Right cardiac atrium (tissue), 5 donors: Measurements from ENCODE around the gene TAS1R2. TPM values are rescaled to one million over a fixed set of nuclear protein-coding genes. Genes with fewer than 3 reads are reported as not detected.

Experiments used
- ATAC-seq, 2 donors: fragments of 200-7000 bp; cut with Tn5 transposase; one replicate each; pipeline versions ENCODE4 v1.8.0 to v1.9.1; 2020; ENCODE audit warnings: moderate library complexity in 2 of 2, mild to moderate bottlenecking in 1 of 2
- DNase-seq, 3 donors: peaks; one replicate each; pipeline ENCODE4 v3.0.0-alpha.2; 2020
- H3K27ac ChIP-seq: one replicate; pipeline ENCODE4 v1.5.1; 2013; ENCODE audit warnings: mild to moderate bottlenecking, low read length, control low read depth, moderate library complexity
- H3K27me3 ChIP-seq: one replicate; pipeline ENCODE4 v1.6.1; 2013; ENCODE audit not compliant: control insufficient read depth, insufficient read depth
- H3K4me1 ChIP-seq: one replicate; pipeline ENCODE4 v1.6.1; 2013; ENCODE audit warnings: low read length; ENCODE audit not compliant: control insufficient read depth, insufficient read depth
- H3K4me3 ChIP-seq: one replicate; pipeline ENCODE4 v1.5.1; 2013; ENCODE audit warnings: low read length, control low read depth
- H3K9me3 ChIP-seq: one replicate; pipeline ENCODE4 v1.6.1; 2013; ENCODE audit warnings: low read length; ENCODE audit not compliant: control insufficient read depth
- WGBS: extraction: QIAGEN DNeasy Blood & Tissue Kit; methylation state at CpG from one replicate; pipeline ENCODE4 v1.1.7; 2013; 5-methylcytosine and 5-hydroxymethylcytosine counted together
- intact Hi-C, 4 donors: fragments of 100-400 bp; cut with DNase I; formaldehyde crosslinking; loops; one replicate each; pipeline versions ENCODE4 v1.11.0 to v1.14.0; 2022 to 2023
- polyA plus RNA-seq: library from polyadenylated mRNA; stranded (reverse); fragments of 200-250 nt; gene quantifications from one replicate; pipeline ENCODE4 v1.2.3, GENCODE V29; 2013
- total RNA-seq, 4 donors: library from RNA; stranded (reverse); fragmentation: NEBNext Ultra II Directional; extraction: Animal tissue kit (Norgen Biotek cat#: 25700); gene quantifications; one replicate each; pipeline ENCODE4 v1.2.1, GENCODE V29; 2021
- donor health status: healthy with polysubstance abuse.
- donor health status: DM: no; HTN: yes; CAD: no.
- donor health status: DM: no; HTN: no; CAD: no.
- donor health status: DM: no; HTN: yes; CAD: no; lungs with severe emphysema.
- donor health status: DM: yes; HTN: yes; CAD: no.

Gene TAS1R2
- total and polyA plus RNA-seq, 5 donors: not detected

GRCh38 chr1:18866846-18867245, 7.4 kb upstream of the TAS1R2 start:
- intact Hi-C loops: no loop called here
- no peaks in the 10 kb centered on the region for H3K9me3 ChIP-seq
- WGBS: 81% methylated on average over 3 of the region's 3 CpGs
- H3K4me3 ChIP-seq: no peak overlapping the region
- no peaks in the 10 kb centered on the region for H3K27me3 ChIP-seq
- no peak overlapping the region for H3K27ac ChIP-seq
- H3K4me1 ChIP-seq: no peaks in the 10 kb centered on the region
- ATAC-seq (no peak), DNase-seq (no peak)

GRCh38 chr1:18866314-18866713, 6.9 kb upstream of the TAS1R2 start:
- H3K4me3 ChIP-seq: no peak overlapping the region
- H3K9me3 ChIP-seq: no peaks in the 10 kb centered on the region
- ATAC-seq: no peak
- no peaks in the 10 kb centered on the region for H3K4me1 ChIP-seq
- no peak for DNase-seq
- 81% methylated on average over 6 of the region's 6 CpGs for WGBS
- intact Hi-C loops: no loop called here
- H3K27me3 ChIP-seq: no peaks in the 10 kb centered on the region
- H3K27ac ChIP-seq: no peak overlapping the region

- no peak for ATAC-seq
Observed at GRCh38 chr1:18865176-18865575, 5.7 kb upstream of the TAS1R2 start.

GRCh38 chr1:18861590-18861989, 2.1 kb upstream of the TAS1R2 start:
- no peaks in the 10 kb centered on the region for H3K9me3 ChIP-seq
- H3K4me1 ChIP-seq: no peaks in the 10 kb centered on the region
- H3K4me3 ChIP-seq: no peak overlapping the region
- no peaks in the 10 kb centered on the region for H3K27me3 ChIP-seq
- intact Hi-C loops: no loop called here
- no peak for ATAC-seq
- H3K27ac ChIP-seq: no peak overlapping the region
- no peak for DNase-seq
- 67% methylated on average over 8 of the region's 8 CpGs for WGBS

More at GRCh38 chr1:18865176-18865575, 5.7 kb upstream of the TAS1R2 start:
- WGBS: 76% methylated on average over 9 of the region's 9 CpGs
- H3K27me3 ChIP-seq: no peaks in the 10 kb centered on the region
- no peak overlapping the region for H3K4me3 ChIP-seq
- no peak for DNase-seq
- no peak overlapping the region for H3K27ac ChIP-seq
- intact Hi-C loops: no loop called here
- no peaks in the 10 kb centered on the region for H3K9me3 ChIP-seq
- H3K4me1 ChIP-seq: no peaks in the 10 kb centered on the region

GRCh38 chr1:18861082-18861481, 1.6 kb upstream of the TAS1R2 start:
- no peak for DNase-seq
- Histone ChIP-seq H3K4me1 (no peaks in the 10 kb centered on the region), H3K27me3 (no peaks in the 10 kb centered on the region), H3K4me3 (no peak overlapping the region), H3K9me3 (no peaks in the 10 kb centered on the region), H3K27ac (no peak overlapping the region)
- intact Hi-C loops: no loop called here
- 79% methylated on average over 9 of the region's 9 CpGs for WGBS
- no peak for ATAC-seq

GRCh38 chr1:18858070-18858688, 1.3 kb downstream of the TAS1R2 start:
- Histone ChIP-seq H3K4me3 (no peak overlapping the region), H3K4me1 (no peaks in the 10 kb centered on the region), H3K27ac (no peak overlapping the region), H3K9me3 (no peaks in the 10 kb centered on the region), H3K27me3 (no peaks in the 10 kb centered on the region)
- WGBS: 90% methylated on average over 7 of the region's 7 CpGs
- DNase-seq: no peak
- intact Hi-C loops: no loop called here
- no peak for ATAC-seq

GRCh38 chr1:18856435-18856834, 3.0 kb downstream of the TAS1R2 start:
- DNase-seq (no peak), ATAC-seq (no peak)
- intact Hi-C loops: no loop called here
- H3K27me3 ChIP-seq: no peaks in the 10 kb centered on the region
- no peaks in the 10 kb centered on the region for H3K9me3 ChIP-seq
- no peak overlapping the region for H3K27ac ChIP-seq
- H3K4me3 ChIP-seq: no peak overlapping the region
- WGBS: 96% methylated on average over 1 of the region's 1 CpG
- no peaks in the 10 kb centered on the region for H3K4me1 ChIP-seq

GRCh38 chr1:18855573-18855972, 3.9 kb downstream of the TAS1R2 start:
- H3K4me3 ChIP-seq: no peak overlapping the region
- H3K27ac ChIP-seq: no peak overlapping the region
- intact Hi-C loops: no loop called here
- no peaks in the 10 kb centered on the region for H3K4me1 ChIP-seq
- no peak for DNase-seq
- H3K27me3 ChIP-seq: no peaks in the 10 kb centered on the region
- ATAC-seq: no peak
- H3K9me3 ChIP-seq: no peaks in the 10 kb centered on the region
- WGBS: 66% methylated on average over 6 of the region's 6 CpGs

GRCh38 chr1:18854331-18855025, 5.0 kb downstream of the TAS1R2 start:
- no peak overlapping the region for H3K4me3 ChIP-seq
- ATAC-seq: no peak
- no peaks in the 10 kb centered on the region for H3K27me3 ChIP-seq
- 87% methylated on average over 49 of the region's 49 CpGs for WGBS
- H3K9me3 ChIP-seq: no peaks in the 10 kb centered on the region
- no peak for DNase-seq
- H3K27ac ChIP-seq: no peak overlapping the region
- no peaks in the 10 kb centered on the region for H3K4me1 ChIP-seq
- intact Hi-C loops: no loop called here

- H3K4me3 ChIP-seq: no peak overlapping the region
- DNase-seq (no peak), ATAC-seq (no peak)
- intact Hi-C loops: no loop called here
- no peaks in the 10 kb centered on the region for H3K9me3 ChIP-seq
- 49% methylated on average over 6 of the region's 6 CpGs for WGBS
- no peak overlapping the region for H3K27ac ChIP-seq
- no peaks in the 10 kb centered on the region for H3K4me1 ChIP-seq
- H3K27me3 ChIP-seq: no peaks in the 10 kb centered on the region
Observed at GRCh38 chr1:18852501-18852900, 7.0 kb downstream of the TAS1R2 start.

- Histone ChIP-seq H3K9me3 (no peaks in the 10 kb centered on the region), H3K27me3 (no peaks in the 10 kb centered on the region), H3K4me3 (no peak overlapping the region), H3K4me1 (no peaks in the 10 kb centered on the region), H3K27ac (no peak overlapping the region)
- WGBS: 26% methylated on average over 11 of the region's 11 CpGs
- no peak for DNase-seq
- no peak for ATAC-seq
- intact Hi-C loops: no loop called here
Observed at GRCh38 chr1:18849261-18849711, 10.2 kb downstream of the TAS1R2 start.
